Posterior cingulate gyrus (tissue), 11 donors: ENCODE data around the gene RPN1.
"Not testable (repeated sequence)": the region's sequence is repeated elsewhere in the genome, so short reads cannot be mapped to it uniquely, and the experiment has no call there.

Experiments used
- DNase-seq, 10 donors: peaks; one replicate each; pipeline versions ENCODE4 v3.0.0 to v3.0.0-alpha.2; 2020 to 2021; ENCODE audit warnings: mixed read lengths in 3 of 10
- intact Hi-C: fragments of 100-400 bp; cut with DNase I; formaldehyde crosslinking; loops from one replicate; pipeline ENCODE4 v1.15.1; 2023

The RPN1 gene

DNA sequence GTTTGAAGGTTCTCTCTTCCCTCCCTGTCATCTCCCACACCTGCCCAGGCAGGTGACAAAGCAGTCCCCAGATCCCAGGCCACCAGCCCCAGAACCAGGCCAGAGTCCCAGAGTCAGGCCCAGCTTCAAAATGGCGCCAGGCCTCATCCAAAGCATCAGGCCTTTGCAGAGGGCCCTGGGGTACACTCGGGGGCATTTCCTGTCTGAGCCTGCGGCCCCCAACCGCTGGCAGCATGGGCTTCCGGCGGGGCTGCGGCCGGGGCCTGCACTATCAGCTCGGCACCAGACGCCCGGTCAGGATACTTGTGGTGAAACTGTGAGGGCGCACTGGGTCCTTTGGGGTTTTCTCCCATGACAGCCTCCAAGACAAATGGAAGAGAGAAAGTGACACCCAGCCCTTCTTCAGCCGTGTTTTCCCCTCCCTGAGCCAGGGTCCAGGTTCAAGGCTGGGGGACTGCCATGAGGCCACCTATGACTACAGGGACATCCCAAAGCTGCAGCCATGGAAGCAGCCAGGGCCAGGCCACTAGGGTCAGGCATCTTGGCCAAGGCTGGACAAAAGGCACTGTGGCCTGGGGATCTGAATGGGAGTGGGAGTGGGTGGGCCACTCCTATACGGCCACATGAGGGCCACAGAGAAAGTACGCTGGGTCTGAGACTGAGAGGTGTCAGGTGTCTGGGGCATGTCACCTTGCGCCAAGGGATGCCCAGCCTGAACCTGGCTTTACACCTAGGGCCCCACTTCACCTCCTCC lies 33.9 kb downstream of the RPN1 start:
- peak in 1 of 10 donors; percentile 84 for DNase-seq
- intact Hi-C loops, result loop anchor here (1.0 to 10.0 kb wide), 4 partner anchors 34 to 258 kb away; partner anchors contain the start of genes ACAD9, RAB7A and RPN1

DNA sequence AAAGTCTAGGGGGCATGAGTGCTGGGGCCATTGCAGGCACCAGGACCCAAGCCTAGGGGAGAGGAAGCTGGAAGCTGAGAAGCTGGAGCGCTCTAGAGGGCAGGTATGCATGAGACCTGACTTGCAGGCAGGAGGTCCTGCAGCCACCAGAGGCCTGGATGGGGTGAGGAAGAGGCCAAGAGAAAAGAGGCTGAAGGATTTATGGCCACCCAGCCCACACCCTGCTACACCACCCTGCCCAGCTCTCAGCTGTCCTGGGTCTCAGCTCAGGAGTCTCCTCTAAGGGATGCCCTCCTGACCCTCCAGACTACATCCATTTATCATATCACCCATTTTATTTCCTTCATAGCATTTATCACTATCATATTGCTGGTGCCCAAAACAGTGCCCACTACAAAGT lies 36.5 kb downstream of the RPN1 start:
- no peak for DNase-seq
- intact Hi-C loops, result loop anchor here (10.0 kb wide), 1 partner anchor 261 kb away; the partner anchor contains the start of gene ACAD9

DNA sequence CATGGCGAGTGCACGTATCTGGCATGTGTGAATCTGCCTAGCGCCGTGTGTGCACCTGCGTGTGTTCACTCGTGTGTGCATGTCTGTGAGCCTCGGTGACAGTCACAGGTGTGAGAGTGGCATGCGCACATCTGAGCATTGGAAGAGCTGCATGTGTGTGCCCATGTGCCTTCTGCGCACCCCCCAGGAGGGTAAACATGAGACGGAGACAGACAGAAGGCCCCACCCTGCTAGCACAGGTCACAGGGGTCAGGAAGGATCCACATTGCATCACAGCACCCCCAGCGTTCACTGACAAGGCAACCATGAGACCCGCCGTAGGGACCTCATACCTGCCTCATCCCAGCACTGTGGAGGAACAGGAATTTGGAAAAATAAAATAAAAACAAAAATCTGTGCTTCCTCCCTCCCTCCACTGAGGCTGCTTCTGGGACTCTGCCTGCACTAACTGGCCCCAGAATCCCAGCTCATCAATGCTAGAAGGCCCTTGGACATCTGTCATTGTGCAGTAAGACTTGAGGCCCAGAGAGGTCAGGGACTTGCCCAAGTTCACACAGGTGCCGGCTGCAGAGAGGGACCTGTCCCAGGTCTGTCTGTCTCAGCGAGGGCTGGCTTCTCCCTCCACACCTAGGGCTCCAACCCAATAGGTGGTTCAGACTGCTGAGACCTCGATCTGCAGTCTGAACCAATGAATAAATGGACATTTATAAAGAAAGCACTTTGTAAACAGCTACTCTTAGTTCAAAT lies 37.4 kb downstream of the RPN1 start:
- intact Hi-C loops, result loop anchor here (10.0 kb wide), 1 partner anchor 262 kb away; the partner anchor contains the start of gene ACAD9
- no peak for DNase-seq

DNA sequence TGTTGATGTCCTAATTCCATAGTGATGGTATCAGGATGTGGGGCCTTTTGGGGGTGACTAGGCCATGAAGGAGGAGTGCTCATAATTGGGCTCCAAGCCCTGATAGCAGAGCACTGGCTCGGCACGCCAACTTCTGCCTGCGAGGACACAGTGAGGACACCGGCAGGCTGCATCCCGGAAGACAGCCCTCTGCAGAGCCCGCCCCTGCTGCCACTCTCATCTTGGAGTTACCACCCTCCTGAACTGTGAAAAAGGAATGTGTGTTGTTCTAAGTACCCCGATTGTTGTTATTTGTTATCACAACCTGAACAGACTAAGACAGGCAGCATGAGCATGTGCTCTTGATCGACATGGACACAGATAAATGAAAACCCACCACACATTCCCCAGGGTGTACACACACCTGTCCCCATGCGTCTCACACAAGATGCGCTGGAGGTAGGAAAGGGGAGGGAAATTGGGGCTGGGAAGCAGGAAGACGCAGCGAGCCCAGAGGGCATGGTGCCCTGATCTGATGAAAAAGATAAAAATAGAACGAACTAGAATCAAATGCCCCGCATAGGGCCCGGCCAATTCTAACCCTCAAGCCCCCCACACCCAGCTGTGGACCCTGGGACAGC lies 40.1 kb downstream of the RPN1 start:
- intact Hi-C loops, result loop anchor here (10.0 kb wide), 1 partner anchor 264 kb away; the partner anchor contains the start of gene ACAD9

DNA sequence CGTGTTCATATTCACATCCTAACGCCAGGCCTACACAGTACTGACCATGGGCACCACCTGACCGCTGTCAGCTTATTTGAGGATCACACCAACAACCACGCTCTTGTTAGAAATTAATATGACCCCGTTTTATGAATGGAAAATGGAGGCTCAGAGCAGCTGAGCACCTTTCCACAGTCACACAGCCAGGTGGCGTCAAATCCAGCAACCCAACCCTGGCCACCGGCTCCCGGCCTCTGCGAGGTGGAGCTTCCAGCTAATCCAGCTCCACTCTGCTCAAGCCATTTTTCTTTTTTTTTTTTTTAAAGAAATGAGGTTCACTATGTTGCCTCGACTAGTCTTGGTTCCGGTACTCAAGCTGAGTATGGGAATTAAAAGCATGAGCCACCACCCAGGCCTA lies 41.3 kb downstream of the RPN1 start:
- intact Hi-C loops, result loop anchor here (2.0 to 5.0 kb wide), 2 partner anchors 182 to 512 kb away; no protein-coding TSS in a partner anchor
- no peak for DNase-seq

More for the DNA sequence above, 40.1 kb downstream of the RPN1 start:
- DNase-seq, result no peak

DNA sequence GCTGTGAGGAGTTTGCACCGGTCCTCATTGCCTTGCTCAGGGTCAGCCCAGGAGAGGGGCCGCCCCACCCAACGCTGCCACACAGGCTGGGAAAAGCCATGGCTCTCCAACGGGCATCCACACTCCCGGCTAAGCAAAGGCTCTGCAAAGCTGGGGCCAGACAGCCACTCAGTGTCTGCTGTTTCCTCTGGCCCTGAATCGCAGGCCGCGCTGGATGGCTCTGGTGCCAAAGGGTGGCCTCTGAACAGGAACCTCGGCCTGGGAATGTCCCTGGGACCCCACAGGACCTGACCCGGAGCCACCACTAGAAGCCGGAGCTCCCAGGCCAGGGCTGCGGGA lies 42.9 kb downstream of the RPN1 start:
- DNase-seq, result peak in 3 of 10 donors; percentile 14 to 87 (median 16)
- intact Hi-C loops, result loop anchor here (2.0 to 5.0 kb wide), 2 partner anchors 181 to 510 kb away; no protein-coding TSS in a partner anchor

DNA sequence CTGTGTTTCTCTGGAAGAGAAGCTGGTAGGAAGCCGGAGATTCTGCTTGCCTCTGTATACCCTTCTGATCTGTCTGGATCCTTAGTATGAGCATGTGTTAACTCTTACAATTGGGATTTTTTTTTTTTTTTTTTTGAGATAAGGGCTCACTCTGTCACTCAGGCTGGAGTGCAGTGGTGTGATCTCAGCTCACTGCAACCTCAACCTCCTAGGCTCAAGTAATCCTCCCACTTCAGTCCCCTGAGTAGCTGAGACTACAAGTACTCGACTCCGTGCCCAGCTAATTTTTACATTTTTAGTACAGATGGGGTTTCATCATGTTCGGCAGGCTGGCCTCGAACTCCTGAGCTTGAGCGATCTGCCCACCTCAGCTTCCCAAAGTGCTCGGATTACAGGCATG lies 44.5 kb downstream of the RPN1 start:
- intact Hi-C loops, result loop anchor here (5.0 kb wide), 1 partner anchor 509 kb away; no protein-coding TSS in a partner anchor
- no peak for DNase-seq

DNA sequence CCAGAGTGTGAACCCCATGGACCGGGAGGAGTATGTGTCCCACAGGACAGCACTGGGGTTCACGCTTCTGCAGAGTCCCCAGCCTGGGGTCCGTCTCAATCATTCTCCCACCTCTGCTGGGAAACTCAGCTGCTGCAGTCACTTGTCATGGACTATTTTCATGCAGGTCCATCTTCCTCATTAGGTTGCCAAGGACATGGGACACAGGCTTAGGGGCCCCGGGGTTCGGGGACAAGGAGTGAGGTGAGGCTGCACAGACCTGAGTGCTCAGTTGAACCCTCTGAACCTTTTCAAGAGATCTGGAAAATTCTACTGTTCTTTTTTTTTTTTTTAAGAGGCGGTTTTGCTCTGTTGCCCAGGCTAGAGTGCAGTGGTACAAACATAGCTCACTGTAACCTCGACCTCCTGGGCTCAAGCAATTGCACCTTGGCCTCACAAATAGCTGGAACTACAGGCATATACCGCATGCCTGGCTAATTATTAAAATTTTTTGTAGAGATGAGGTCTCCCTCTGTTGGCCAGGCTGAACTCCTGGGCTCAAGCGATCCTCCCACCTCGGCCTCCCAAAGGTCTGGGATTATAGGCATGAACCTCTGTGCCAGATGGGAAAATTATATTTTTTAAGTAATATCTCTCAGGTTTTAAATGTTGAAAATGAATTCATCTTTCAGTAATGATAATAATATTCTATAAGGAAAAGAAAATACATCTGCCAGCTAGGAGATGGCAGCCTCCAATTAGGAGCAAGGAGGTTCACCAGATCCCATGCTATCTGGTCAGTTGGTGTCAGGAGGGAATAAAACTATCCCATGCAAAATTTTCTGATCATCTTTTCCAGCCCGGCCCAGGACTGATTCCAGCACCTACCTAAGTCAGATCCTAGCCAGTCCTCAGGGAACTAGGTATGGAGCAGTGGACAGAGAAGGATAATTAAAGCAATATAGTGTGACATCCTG lies 45.2 kb downstream of the RPN1 start:
- intact Hi-C loops, result loop anchor here (5.0 kb wide), 1 partner anchor 508 kb away; no protein-coding TSS in a partner anchor
- DNase-seq, result peak in 1 of 10 donors; percentile 46

DNA sequence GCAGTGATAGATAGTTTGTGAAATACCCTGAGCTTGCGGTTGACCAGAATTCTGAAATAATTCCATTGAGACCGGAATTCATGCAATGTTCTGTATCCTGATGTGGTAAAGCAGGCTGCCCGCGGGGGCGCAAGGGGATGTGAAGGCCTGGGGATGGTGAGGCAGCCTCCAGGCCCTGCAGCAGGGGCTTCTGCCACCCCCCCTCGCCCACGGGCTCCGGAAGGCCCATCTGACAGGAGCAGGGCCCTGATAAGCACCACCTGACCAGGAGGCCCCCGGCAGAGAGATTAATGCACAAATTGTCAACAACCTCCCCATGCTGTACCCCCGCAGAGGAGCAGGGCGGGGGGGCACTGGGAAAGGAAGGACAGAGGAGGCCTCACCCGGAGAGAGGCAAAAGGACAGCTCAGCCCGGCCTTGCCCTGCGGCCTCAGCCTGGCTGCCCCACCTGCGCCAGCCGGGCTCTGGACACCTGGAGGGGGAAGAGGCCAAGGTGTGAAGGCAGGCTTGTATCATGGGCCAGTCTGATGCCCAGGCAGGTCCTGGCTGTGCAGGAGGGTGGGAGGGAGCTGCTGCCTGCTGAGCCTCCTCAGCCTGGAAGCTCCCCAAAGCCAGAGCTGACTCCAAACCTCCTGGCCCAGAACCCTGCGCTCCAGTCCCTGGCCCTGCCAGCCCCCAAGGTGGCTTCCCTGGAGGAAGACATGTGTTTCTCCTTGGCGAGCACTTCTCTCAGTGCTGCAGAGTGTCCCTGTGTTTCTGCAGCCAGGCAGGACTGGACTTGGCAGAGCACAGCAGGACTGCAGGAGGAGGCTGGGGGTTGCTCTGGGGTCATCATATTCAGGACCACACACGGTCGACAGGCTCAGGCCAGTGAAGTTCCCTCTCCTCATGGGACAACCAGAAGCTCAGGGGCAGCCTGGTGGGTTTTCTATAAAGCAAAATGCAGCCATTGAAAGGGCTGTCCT lies 46.5 kb downstream of the RPN1 start:
- intact Hi-C loops, result no loop called here

DNA sequence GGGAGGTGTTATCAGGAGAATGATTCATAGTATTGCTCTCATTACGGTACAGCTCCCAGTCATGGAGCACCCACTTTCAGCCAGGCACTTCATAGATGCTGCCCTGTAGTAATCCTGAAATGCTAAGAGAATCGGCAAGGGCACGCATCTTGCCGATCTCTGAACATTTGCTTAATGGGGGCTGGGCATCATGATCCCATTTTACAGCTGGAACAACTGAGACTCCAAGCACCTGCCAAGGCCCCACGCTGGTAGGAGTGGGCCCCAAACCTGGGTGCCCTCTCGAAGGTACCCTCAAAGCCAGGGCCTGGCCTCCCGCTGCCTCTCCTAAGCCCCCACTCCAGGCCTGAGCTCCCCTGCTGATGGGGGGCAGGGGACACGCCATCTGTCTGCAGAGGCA lies 47.3 kb downstream of the RPN1 start:
- DNase-seq, result peak in 1 of 10 donors; percentile 52
- intact Hi-C loops, result no loop called here

More for the DNA sequence above, 46.5 kb downstream of the RPN1 start:
- peak in 1 of 10 donors; percentile 58 for DNase-seq

DNA sequence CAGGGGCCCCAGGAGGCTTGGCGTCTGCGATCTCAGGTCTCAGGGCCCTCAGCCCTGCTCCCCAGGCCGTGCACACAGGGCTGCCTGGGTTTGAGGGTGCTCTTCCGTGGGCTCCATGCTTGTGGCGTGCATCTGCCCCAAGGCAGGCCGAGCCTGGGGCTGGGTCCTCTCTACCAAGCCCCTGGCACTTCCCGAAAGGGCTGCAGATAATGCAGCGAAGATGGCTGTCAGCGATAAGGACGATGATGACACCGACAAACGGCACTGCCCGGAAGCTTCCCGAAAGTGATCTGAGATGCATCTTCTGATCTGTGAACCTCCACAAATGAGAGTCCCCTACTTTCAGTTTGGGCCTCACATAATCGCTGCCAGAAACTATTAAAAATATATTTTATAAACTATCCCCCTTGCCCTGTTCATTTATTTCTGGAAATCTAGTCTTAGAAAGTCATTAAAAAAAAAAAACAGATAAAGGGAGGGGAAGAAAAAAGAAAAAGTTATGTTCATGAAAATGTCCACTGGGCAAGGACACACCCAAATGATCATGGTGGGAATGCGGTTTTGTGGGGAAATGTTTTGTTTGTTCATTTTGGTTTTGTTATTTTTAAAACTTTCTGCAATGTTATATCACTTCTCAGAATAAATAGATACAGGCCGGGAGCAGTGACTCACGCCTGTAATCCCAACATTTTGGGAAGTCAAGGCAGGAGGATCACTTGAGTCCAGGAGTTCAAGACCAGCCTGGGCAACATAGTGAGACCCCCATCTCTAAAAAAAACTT lies 51.5 kb downstream of the RPN1 start:
- peak in 1 of 10 donors; percentile 20 for DNase-seq
- intact Hi-C loops, result no loop called here

DNA sequence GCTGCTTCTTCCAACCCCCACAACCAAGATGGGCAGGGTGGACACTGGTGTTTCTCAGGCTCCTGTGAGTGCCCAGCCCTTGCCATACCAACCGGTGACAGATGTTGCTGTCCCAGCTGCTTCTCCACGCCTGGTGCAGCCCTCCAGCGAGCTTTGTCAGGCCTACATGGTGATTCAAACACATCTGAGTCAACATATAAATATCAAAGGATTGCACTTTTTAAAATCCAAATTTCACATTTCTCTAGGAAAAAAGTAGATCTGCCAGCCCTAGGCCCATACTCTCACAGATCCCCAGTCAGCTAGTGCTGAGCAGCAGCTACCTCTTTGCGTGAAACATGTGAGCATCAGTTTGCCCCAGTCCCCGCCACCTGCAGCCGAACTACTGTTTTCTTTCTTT lies 52.7 kb downstream of the RPN1 start:
- intact Hi-C loops, result no loop called here
- DNase-seq, result peak in 1 of 10 donors; percentile 19

DNA sequence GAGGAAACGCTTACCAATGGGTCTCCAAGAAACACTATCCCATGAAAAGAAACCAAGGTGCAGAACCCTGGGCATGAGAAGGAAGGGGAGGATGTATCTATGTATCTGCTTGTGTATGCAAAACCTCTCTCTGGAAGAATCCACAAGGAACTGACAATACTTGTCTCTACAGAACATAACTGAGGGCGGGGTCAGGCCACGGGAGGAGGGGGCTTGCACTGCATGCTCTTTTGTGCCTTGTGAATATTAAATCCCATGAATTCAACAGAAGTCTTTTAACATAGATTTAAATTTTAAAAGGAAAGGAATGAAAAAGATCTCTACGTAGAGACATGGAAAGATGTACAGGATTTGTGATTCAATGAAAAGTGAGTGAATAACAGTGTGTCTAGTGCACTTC lies 57.8 kb downstream of the RPN1 start:
- DNase-seq, result no peak
- intact Hi-C loops, result no loop called here

DNA sequence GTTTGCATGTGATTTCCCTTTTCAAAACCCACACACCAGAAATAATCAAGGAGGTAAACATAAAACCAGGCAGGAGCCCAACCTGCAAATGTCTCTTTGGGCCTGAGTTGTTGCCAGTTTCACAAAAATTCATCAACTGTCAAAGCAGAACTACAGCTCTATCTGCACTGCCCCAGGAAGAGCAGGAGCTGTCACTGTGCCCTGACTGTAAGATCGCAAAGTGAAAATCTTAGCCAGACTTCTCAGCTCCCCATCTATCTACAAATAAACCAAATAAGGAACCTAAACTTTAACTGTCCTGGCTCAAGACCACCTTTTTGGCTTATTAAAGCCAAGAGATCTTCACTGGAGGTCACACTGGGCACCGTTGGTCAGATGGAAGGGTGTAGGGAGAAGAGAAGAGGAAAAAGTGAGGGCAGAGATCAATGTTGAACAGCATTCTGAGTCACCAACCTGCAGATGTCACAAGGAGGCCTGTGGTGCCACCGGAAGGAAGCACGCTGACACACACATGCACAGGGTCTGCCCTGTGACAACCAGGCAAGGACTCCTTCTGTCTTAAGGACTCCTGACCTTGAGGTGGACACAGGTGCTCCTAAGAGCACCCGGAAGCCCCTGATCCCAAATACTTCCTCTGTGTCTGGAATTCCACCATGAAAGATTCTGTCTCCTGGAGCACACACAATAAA lies 58.7 kb downstream of the RPN1 start:
- intact Hi-C loops, result no loop called here
- no peak for DNase-seq

DNA sequence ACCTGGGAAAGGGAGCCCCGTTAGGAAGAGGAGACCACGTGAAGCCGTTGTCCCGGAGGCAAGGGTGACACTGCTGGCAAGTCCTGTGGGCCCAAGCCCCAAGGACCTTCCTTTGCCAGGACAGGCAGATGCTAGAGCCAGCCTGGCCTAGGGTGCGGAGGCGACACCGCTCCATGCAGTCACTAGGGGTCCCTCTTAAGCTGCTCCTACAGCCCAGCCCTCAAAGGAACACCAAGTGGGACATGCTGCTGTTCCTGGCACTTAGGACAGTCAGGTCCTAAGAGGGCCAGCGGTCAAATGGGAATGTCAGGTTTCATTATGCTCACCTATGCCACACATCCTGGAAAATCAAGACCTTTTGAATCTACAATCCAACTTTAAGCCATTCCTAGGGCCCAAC lies 59.7 kb downstream of the RPN1 start:
- intact Hi-C loops, result no loop called here
- DNase-seq, result no peak

DNA sequence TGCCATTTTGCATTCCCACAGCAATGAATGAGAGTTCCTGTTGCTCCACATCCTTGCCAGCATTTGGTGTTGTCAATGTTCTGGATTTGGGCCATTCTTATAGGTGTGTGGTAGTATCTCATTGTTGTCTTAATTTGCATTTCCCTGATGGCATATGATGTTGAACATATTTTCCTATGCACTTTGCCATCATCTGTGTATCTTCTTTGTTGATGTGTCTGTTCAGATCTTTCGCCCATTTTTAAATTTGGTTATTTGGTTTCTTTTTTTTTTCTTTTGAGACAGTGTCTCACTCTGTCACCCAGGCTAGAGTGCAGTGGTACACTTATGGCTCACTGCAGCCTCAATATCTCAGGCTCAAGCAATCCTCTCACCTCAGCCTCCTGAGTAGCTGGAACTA lies 60.6 kb downstream of the RPN1 start:
- intact Hi-C loops, result loop anchor here (10.0 kb wide), 1 partner anchor 95 kb away; the partner anchor contains the start of gene GATA2

DNA sequence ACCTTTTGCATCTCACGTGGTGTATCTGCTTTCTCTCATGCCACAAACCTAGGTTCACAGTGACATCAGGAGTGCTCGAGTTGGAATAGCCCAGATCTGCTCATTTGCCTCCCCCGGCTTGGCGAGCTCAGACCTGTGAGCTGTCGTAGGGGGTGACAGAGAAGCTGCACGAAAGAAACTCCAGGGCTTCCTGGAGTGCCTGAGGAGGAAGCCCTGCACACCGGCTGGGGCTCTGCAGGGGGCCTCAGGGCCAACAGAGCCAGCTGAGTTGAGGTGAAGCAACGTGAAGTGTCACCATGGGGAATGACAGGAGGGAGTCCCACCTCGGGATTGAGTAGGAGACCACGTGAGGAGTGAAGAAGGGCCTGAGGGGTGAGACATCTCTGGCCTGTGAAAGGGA lies 62.5 kb downstream of the RPN1 start:
- peak in 1 of 10 donors; percentile 34 for DNase-seq
- intact Hi-C loops, result loop anchor here (10.0 kb wide), 1 partner anchor 93 kb away; the partner anchor contains the start of gene GATA2

More for the DNA sequence above, 60.6 kb downstream of the RPN1 start:
- not testable (repeated sequence) for DNase-seq
